NT2/D1 (cell line): Measurements from ENCODE around the gene CDC42EP5.

Source experiments
- SUZ12 ChIP-seq: IDR thresholded peaks from 2 replicates; pipeline ENCODE4 v1.6.1; 2011; ENCODE audit not compliant: insufficient read length, insufficient read depth; ENCODE audit errors: extremely low read depth
- YY1 ChIP-seq: IDR thresholded peaks from 2 replicates; pipeline ENCODE4 v1.6.1; 2011; ENCODE audit not compliant: insufficient read length, insufficient read depth
- ZNF274 ChIP-seq: IDR thresholded peaks from 2 replicates; pipeline ENCODE4 v1.6.1; 2011; ENCODE audit warnings: mild to moderate bottlenecking, low read depth, low read length

DNA sequence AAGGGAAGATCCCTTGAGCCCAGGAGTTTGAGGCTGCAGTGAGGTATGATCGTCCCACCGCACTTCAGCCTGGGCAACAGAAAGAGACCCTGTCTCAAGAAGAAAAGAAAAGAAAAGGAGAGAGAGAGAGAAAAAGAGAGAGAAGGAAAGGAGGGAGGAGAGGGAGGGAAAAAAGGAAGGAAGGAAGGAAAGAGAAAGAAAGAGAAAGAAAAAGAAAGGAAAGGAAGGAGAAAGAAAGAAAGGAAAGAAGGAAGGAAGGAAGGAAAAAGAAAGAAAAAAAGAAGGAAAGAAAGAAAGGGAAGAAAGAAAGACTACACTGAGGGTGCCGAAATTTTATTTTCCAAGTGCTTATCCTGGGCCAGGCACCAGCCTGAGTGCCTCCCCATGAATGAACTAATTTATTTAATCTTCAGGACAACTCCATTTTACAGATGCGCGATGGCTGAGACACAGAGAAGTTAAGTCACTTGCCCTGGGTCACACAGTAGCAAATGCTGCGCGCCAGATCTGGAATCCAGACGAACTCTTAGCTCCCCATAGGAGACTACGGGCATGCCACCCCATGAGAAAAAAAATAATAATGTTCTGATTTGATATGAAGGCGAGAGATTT is 2.7 kb downstream of the CDC42EP5 start:
- TF ChIP-seq SUZ12 (no peak), YY1 (no peak), ZNF274 (no peak)
